T-helper 17 cell (primary cell): Measurements from ENCODE around the gene PAQR9. TPM values are rescaled to one million over a fixed set of nuclear protein-coding genes. Genes with fewer than 3 reads are reported as not detected.

Experiments used
- ATAC-seq: fragments of 150-1000 bp; cut with Tn5 transposase; 2 replicates; pipeline ENCODE4 v1.10.0; 2021; ENCODE audit warnings: mild to moderate bottlenecking, moderate library complexity
- DNase-seq, 3 donors: peaks; one replicate each; pipeline versions ENCODE4 v3.0.0 to v3.0.0-alpha.2; 2020 to 2021
- H3K9me3 ChIP-seq: one replicate; pipeline ENCODE4 v1.7.0; 2013; ENCODE audit warnings: low read length, mild to moderate bottlenecking; ENCODE audit not compliant: control insufficient read depth, poor library complexity, severe bottlenecking
- H3K27ac Mint-ChIP-seq: one replicate; pipeline ENCODE4 v1.8.0; 2022; ENCODE audit warnings: mild to moderate bottlenecking, moderate library complexity, mixed read lengths
- H3K27me3 Mint-ChIP-seq: one replicate; pipeline ENCODE4 v1.8.0; 2022; ENCODE audit warnings: mixed read lengths
- H3K36me3 Mint-ChIP-seq: one replicate; pipeline ENCODE4 v1.8.0; 2022; ENCODE audit warnings: low read depth, mixed read lengths
- H3K4me1 Mint-ChIP-seq: one replicate; pipeline ENCODE4 v1.8.0; 2022; ENCODE audit warnings: mild to moderate bottlenecking, mixed read lengths
- H3K4me3 Mint-ChIP-seq: one replicate; pipeline ENCODE4 v1.8.0; 2022; ENCODE audit warnings: mild to moderate bottlenecking, moderate library complexity, mixed read lengths
- total RNA-seq, 4 donors: library from RNA in 2 of 4; stranded (reverse) in 2 of 4; gene quantifications; one replicate each; pipeline ENCODE4 v1.2.3 and lab custom pipeline; 2022 to 2026

The PAQR9 gene
- total RNA-seq, 2 donors from 2014 or later: not detected

DNA sequence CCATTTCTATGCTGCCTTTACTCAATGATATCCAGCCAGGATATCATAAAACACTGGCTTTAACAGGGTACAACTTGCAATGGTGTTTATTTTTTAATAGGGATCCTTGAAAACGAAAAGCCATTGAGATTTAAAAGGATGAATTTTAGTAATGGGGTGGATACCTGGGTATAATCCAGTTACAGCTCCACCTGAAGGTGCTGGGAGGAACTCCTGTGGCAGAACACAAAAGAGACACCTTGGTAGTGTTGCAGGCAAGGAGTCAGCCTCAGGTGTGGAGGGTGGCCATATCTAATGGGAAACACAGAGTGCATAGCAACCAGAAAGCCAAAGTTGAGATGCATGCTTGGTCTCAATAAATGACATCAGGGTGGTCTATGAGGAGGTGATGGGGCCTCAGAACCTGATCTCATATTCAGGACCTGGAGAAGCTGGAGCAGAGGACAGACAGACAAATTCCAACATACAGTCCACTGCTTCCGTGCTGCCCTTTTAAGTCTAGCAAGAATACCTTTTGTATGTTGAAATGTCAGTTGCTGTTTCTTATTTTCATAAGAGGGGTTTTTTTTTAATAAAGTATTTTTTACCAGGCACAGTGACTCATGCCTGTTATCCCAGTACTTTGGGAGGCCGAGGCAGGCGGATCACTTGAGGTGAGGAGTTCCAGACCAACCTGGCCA lies 12.0 kb upstream of the PAQR9 start:
- DNase-seq (no peak), ATAC-seq (no peak)
- H3K9me3 ChIP-seq: no peaks in the 10 kb centered on the region
- Mint-ChIP-seq H3K4me1 (no peaks in the 10 kb centered on the region), H3K4me3 (no peak overlapping the region), H3K27ac (no peak overlapping the region), H3K36me3 (no peaks in the 10 kb centered on the region), H3K27me3 (peaks cover 50% of the 10 kb centered on the region)

DNA sequence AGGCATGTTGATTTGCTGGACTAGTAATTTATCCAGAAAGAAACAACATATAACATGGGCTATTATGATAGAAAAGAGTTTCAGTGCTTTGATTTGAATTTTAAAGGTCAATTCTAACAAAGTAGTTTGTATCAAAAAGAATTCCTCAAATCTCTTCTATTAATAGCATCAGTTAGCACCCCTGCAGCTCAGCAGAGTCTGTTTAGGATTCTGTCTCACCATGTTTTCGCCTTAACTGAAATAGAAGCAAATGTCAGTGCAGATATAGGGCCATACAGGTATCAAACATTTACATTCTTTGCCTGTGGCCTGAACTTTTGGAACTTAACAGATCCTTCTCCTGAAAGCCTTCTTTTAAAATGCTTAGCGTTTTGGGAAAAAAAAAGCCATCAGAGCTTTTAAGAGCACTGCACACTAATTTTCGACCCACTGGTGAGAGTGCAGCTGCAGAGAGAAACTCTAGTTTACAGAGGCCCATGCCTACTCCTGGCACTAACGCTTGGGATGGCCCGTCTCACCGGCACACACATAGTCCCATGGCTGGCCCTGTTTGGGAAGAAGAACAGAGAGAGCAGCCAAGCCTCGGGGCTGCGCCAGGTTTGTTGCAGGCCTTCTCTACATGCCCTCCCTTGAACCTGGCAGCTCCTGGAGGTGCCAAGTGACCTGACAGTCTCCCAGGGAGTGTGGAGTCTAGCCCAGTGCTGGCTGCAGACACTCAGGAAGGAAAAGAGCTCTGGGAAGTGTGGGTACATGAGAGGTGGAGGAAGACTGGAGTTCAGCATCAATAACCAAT lies 9.9 kb upstream of the PAQR9 start:
- no peaks in the 10 kb centered on the region for H3K36me3 Mint-ChIP-seq

DNA sequence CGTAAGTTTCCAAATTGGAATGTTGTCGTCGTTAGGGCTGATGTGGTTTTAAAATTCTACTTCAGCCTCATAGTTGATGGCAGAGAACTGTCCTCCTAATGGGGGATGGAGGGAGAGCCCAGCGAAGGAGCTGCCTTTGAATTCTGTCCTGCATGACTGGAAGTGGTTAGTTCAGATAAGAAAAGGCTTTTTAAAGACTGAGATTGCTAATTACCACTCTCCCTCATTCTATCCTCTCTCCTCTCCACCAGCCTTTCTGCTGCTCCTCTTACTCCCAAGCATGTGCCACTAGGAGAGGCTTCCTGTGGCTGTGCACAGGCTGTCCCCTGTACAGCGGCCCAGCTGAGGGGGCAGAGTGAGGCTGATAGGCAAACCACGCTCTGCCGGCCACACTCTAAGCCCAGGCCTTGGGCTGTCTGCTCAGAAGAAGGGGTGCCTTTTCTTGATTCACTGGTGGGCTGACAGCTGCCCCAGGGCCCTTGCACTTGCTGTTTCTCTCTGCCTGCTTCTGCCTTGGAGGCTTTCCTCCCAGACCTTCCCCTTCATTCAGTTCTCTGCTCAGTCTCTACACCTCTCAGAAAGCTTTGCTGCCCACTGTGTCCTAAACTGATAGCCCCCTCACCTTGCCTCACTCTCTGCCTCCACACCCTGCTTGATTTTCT lies 8.7 kb upstream of the PAQR9 start:
- DNase-seq: no peak
- no peak overlapping the region for H3K27ac Mint-ChIP-seq
- H3K36me3 Mint-ChIP-seq: no peaks in the 10 kb centered on the region
- H3K9me3 ChIP-seq: no peaks in the 10 kb centered on the region
- H3K27me3 Mint-ChIP-seq: peaks cover 56% of the 10 kb centered on the region
- no peak for ATAC-seq
- no peak overlapping the region for H3K4me3 Mint-ChIP-seq
- H3K4me1 Mint-ChIP-seq: no peaks in the 10 kb centered on the region

More for the DNA sequence above, 9.9 kb upstream of the PAQR9 start:
- H3K27ac Mint-ChIP-seq: no peak overlapping the region
- DNase-seq: no peak
- peaks cover 54% of the 10 kb centered on the region for H3K27me3 Mint-ChIP-seq
- ATAC-seq: no peak
- H3K4me3 Mint-ChIP-seq: no peak overlapping the region
- no peaks in the 10 kb centered on the region for H3K9me3 ChIP-seq
- no peaks in the 10 kb centered on the region for H3K4me1 Mint-ChIP-seq

DNA sequence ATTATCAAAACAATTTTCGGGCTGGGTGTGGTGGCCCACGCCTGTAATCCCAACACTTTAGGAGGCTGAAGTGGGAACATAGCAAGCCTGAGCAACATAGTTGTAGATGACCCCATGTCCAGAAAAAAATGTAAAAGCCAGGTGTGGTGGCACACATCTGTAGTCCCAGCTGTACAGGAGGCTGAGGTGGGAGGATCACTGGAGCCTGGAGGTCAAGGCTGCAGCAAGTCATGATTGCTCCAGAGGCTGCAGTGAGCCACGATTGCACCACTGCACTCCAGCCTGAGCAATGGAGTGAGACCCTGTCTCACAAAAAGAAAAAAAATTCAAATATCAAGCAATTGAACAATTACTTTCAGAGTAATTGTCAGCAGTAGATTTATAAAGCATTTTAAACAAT lies 8.0 kb upstream of the PAQR9 start:
- peaks cover 60% of the 10 kb centered on the region for H3K27me3 Mint-ChIP-seq
- H3K4me1 Mint-ChIP-seq: no peaks in the 10 kb centered on the region
- no peak overlapping the region for H3K4me3 Mint-ChIP-seq
- no peak for ATAC-seq
- DNase-seq: no peak
- no peaks in the 10 kb centered on the region for H3K9me3 ChIP-seq
- no peaks in the 10 kb centered on the region for H3K36me3 Mint-ChIP-seq
- H3K27ac Mint-ChIP-seq: no peak overlapping the region

DNA sequence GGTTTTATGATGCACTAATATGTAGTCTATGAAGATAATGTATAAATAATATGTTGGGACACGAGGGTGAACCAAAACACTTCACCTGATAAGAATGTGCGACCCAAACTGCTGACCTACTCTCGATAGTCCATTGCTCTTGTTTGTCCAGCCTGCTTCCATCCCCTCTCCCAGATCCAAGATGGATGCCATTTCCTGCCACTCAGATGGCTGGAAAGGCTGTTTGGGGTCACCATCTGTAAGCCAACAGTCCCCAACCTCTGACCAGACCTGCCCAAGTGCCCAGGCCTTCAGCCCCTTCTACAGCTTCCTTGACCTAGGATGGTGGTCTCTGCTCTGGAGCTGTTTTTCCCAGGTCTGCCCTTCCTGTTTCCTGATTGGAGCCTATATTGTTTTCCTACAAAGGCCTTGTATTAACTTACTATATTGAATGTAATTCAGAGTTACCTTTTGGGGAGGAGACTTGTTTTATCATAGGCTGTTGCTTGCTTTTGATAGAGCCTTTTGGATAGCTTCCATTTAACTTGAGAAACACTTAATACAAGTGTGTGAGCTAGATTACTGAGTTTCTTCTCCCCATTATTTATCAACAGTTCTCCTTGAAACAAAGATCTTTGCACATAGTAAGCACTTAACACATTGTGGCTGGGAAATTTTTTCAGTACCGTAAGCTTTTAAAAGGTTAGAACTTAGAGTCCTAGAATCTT lies 5.0 kb upstream of the PAQR9 start:
- H3K9me3 ChIP-seq: no peaks in the 10 kb centered on the region
- H3K4me3 Mint-ChIP-seq: no peak overlapping the region
- no peak for DNase-seq
- peaks cover 5% of the 10 kb centered on the region for H3K4me1 Mint-ChIP-seq
- no peak for ATAC-seq
- no peak overlapping the region for H3K27ac Mint-ChIP-seq
- peaks cover 61% of the 10 kb centered on the region for H3K27me3 Mint-ChIP-seq
- H3K36me3 Mint-ChIP-seq: peaks cover 4% of the 10 kb centered on the region

DNA sequence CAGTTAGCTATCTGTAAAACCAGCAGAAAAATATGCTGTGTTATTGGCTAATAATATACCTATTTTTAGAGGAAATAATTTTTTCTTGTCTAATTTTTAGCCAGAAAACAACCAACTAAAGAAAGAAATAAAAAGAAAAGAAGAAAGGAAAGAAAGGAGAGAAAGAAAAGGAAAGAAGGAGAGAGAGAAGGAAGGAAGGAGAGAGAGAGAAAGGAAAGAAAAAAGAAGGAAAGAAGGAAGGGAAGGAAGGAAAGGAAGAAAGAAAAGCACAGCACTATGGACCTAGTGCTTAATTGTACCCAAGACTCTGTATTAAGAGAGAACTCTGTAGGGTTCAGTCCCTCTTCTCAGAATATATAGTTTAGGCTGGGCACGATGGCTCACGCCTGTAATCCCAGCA lies 3.3 kb upstream of the PAQR9 start:
- H3K9me3 ChIP-seq: no peaks in the 10 kb centered on the region
- no peak overlapping the region for H3K4me3 Mint-ChIP-seq
- peaks cover 65% of the 10 kb centered on the region for H3K27me3 Mint-ChIP-seq
- peaks cover 4% of the 10 kb centered on the region for H3K36me3 Mint-ChIP-seq
- DNase-seq (no peak), ATAC-seq (no peak)
- peaks cover 12% of the 10 kb centered on the region for H3K4me1 Mint-ChIP-seq
- no peak overlapping the region for H3K27ac Mint-ChIP-seq

DNA sequence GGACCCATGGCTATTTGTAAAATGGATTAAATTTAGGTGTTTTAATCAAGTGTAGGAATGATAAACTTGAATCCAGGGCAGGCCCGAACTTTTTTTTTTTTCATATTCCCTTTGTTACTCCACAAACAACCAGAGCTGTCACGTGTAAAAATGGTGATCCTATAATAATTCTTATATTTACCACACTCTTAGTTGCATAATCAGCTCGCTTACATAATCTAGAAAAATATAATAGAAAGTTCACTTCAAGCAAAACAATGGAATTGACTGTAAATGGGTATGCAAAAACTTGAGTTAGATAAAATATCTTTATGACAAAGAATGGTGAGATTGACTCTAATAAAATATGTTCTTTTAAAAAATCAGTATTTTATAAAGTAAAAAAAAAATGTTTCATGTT lies 2.1 kb upstream of the PAQR9 start:
- no peaks in the 10 kb centered on the region for H3K9me3 ChIP-seq
- peaks cover 12% of the 10 kb centered on the region for H3K4me1 Mint-ChIP-seq
- ATAC-seq: no peak
- peaks cover 64% of the 10 kb centered on the region for H3K27me3 Mint-ChIP-seq
- peaks cover 4% of the 10 kb centered on the region for H3K36me3 Mint-ChIP-seq
- H3K4me3 Mint-ChIP-seq: no peak overlapping the region
- no peak for DNase-seq
- H3K27ac Mint-ChIP-seq: no peak overlapping the region

DNA sequence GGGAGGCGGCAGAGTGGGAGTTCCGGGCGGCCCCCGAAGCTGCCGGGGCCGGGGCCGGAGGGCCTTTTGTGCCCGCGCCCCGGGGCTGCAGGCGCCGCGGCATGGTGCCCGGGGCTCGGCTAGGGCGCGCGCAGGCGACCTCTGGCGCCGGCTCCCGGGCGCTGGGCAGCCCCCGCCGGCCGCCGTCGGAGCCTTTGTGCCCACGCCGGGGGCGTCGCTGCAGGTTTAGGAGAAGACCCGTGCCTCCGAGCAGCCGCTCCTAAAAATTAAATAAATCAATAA lies 299 bp downstream of the PAQR9 start:
- Mint-ChIP-seq H3K27me3 (peaks cover 70% of the 10 kb centered on the region), H3K27ac (no peak overlapping the region), H3K4me1 (peaks cover 12% of the 10 kb centered on the region), H3K36me3 (peaks cover 4% of the 10 kb centered on the region), H3K4me3 (peak overlapping the region; percentile 88)
- no peaks in the 10 kb centered on the region for H3K9me3 ChIP-seq
- ATAC-seq: no peak
- DNase-seq: no peak

DNA sequence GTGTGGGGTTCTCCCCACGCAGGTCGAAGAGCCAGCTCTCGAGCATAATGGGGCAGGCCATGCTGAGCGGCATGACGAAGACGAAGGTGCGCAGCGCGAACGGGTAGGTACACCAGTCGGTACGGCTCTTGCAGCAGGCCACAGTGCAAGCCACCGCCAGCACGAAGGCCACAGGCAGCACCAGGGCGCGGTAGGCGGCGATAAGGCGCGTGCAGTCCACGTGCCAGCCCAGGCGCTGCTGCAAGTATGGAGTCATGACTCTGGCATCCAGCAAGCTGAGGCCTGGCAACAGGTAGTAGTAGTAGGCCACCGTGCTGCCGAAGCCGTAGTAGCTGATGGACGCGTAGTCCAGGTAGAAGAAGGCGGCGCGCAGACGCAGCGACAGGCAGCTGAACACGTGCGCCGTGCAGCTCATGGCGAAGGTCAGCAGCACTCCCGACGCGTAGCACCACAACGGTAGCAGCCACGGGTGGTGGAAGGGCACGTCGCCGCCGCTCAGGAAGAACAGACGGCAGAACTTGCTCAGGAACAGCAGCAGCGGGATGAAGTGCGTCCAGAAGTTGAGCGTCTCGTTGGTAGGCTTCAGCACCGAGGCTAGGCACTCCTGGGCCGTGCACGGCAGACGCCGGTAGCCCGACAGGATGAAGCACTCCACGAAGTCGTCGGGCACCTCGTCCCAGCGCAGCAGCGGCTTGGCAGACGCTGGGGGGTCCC lies 797 bp downstream of the PAQR9 start:
- ATAC-seq (no peak), DNase-seq (no peak)
- H3K27ac Mint-ChIP-seq: no peak overlapping the region
- H3K9me3 ChIP-seq: no peaks in the 10 kb centered on the region
- peaks cover 4% of the 10 kb centered on the region for H3K36me3 Mint-ChIP-seq
- H3K4me3 Mint-ChIP-seq: peak overlapping the region; percentile 88
- H3K27me3 Mint-ChIP-seq: peaks cover 71% of the 10 kb centered on the region
- H3K4me1 Mint-ChIP-seq: peaks cover 12% of the 10 kb centered on the region

DNA sequence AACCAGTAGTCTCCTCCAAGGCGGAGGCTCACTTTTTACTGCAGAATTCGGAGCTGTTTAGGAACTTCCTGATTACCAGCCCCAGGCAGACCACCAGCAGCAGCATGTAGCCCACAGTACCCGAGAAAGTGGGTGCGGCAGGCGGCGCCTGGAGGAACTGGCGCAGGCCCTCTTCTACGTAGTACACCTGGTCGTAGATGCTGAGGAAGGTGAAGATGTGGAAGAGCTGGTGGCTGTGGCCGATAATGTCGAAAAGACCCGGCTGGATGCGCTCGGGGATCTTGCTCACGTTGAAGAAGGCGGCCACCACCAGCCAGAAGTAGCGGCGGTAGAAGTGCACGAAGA lies 1.3 kb downstream of the PAQR9 start:
- H3K27ac Mint-ChIP-seq: no peak overlapping the region
- ATAC-seq (no peak), DNase-seq (no peak)
- peak overlapping the region; percentile 88 for H3K4me3 Mint-ChIP-seq
- peaks cover 12% of the 10 kb centered on the region for H3K4me1 Mint-ChIP-seq
- peaks cover 75% of the 10 kb centered on the region for H3K27me3 Mint-ChIP-seq
- peaks cover 6% of the 10 kb centered on the region for H3K36me3 Mint-ChIP-seq
- no peaks in the 10 kb centered on the region for H3K9me3 ChIP-seq

DNA sequence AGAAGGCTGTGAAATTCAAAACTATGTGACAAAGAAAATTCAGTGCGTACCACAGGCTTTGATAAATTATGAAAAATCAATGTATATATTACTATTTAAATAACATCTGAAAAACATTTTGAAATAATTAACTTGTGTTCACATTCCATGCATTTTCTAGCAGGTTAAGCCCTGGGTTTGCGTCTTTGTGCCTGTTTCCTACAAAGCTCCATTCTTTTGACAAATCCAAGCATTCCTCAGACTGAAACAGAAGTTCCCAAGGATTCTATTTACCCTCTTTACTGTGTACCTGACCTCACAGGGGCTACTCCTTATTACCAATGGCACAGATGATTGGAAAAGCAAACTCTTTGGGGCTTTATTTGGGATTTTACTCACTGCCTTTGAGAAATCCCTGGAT lies 1.9 kb downstream of the PAQR9 start:
- no peaks in the 10 kb centered on the region for H3K9me3 ChIP-seq
- Mint-ChIP-seq H3K4me3 (peak overlapping the region; percentile 88), H3K27me3 (peaks cover 73% of the 10 kb centered on the region), H3K27ac (no peak overlapping the region), H3K36me3 (peaks cover 6% of the 10 kb centered on the region), H3K4me1 (peaks cover 12% of the 10 kb centered on the region)
- DNase-seq: no peak
- no peak for ATAC-seq

DNA sequence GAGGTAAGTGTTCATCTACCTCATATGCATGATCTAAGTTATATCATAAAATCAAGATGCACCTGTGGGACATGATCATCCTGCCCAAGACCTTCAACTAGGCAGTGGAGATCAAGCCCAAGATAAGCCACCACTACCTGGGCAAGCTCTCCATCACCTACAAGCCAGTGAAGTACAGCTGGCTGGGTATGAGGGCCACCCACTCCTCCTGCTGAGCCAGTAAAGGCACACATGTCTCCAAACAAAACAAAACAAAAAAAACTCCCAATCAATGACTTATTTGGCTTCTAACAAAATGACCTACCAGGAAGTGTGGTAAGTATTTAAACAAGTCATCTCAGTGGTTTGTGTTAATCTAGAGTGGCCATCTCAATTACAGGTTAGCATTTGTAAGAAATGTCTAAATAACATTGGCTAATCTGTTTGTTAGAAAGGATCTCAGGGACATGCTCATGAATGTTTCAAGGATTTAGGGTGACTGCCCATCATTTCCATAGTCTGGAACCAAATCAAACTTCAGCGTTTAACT lies 3.1 kb downstream of the PAQR9 start:
- Mint-ChIP-seq H3K27ac (no peak overlapping the region), H3K27me3 (peaks cover 72% of the 10 kb centered on the region), H3K36me3 (peaks cover 6% of the 10 kb centered on the region), H3K4me1 (peaks cover 12% of the 10 kb centered on the region), H3K4me3 (no peak overlapping the region)
- ATAC-seq (no peak), DNase-seq (no peak)
- H3K9me3 ChIP-seq: no peaks in the 10 kb centered on the region

DNA sequence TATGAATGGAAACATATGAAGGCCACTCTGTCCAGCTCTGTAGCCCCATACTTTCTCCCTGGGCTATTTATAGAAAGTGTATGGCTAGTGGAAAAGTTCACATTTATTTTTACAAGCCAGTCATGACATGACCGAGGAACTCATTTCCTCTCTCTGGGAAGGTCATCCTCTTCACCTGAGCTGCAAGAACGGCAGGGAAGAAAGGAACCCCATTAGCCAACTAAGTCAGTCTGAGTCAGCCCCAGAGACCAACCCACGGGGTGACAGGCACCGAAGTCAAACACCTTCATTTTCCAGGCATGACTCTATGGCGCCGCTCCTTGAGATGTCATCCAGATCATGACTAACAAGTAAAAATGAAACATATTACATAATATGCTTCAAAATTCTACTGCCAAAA lies 4.8 kb downstream of the PAQR9 start:
- H3K9me3 ChIP-seq: no peaks in the 10 kb centered on the region
- Mint-ChIP-seq H3K27ac (no peak overlapping the region), H3K4me1 (peaks cover 8% of the 10 kb centered on the region), H3K4me3 (no peak overlapping the region), H3K27me3 (peaks cover 65% of the 10 kb centered on the region), H3K36me3 (peaks cover 2% of the 10 kb centered on the region)
- no peak for ATAC-seq
- no peak for DNase-seq
